T-helper 9 cell (primary cell): Measurements from ENCODE around the gene LAMA2.
A peak's percentile ranks its signal among the peaks of the same experiment; 100 is the strongest.

Experiments used
- DNase-seq: peaks from one replicate; pipeline ENCODE4 v3.0.0-alpha.2; 2020

LAMA2 gene

GRCh38 chr6:129279343-129280292 is 396.7 kb downstream of the LAMA2 start:
- no peak for DNase-seq

- no peak for DNase-seq
Observed at GRCh38 chr6:129280293-129280644, 397.3 kb downstream of the LAMA2 start.

- peak; percentile 30 for DNase-seq
Observed at GRCh38 chr6:129280749-129281148, 397.8 kb downstream of the LAMA2 start.

GRCh38 chr6:129281168-129281796 is 398.3 kb downstream of the LAMA2 start:
- DNase-seq, result no peak

- no peak for DNase-seq
Observed at GRCh38 chr6:129282019-129282418, 399.1 kb downstream of the LAMA2 start.

- DNase-seq, result no peak
Observed at GRCh38 chr6:129284225-129284624, 401.3 kb downstream of the LAMA2 start.

- no peak for DNase-seq
Observed at GRCh38 chr6:129287231-129288177, 404.6 kb downstream of the LAMA2 start.

GRCh38 chr6:129289442-129289841 is 406.5 kb downstream of the LAMA2 start:
- no peak for DNase-seq

GRCh38 chr6:129292836-129293235 is 409.9 kb downstream of the LAMA2 start:
- DNase-seq, result no peak

GRCh38 chr6:129297592-129297991 is 414.7 kb downstream of the LAMA2 start:
- DNase-seq, result no peak

- no peak for DNase-seq
Observed at GRCh38 chr6:129302671-129303070, 419.7 kb downstream of the LAMA2 start.

GRCh38 chr6:129306826-129307225 is 423.9 kb downstream of the LAMA2 start:
- DNase-seq, result no peak

- DNase-seq, result no peak
Observed at GRCh38 chr6:129307845-129308244, 424.9 kb downstream of the LAMA2 start.

GRCh38 chr6:129309154-129309553 is 426.2 kb downstream of the LAMA2 start:
- DNase-seq, result no peak

GRCh38 chr6:129312880-129313279 is 429.9 kb downstream of the LAMA2 start:
- DNase-seq, result no peak

- no peak for DNase-seq
Observed at GRCh38 chr6:129314575-129314974, 431.6 kb downstream of the LAMA2 start.

- no peak for DNase-seq
Observed at GRCh38 chr6:129317931-129318820, 435.2 kb downstream of the LAMA2 start.

- DNase-seq, result no peak
Observed at GRCh38 chr6:129320892-129321291, 438.0 kb downstream of the LAMA2 start.

- no peak for DNase-seq
Observed at GRCh38 chr6:129321303-129321702, 438.4 kb downstream of the LAMA2 start.

- DNase-seq, result no peak
Observed at GRCh38 chr6:129324345-129324744, 441.4 kb downstream of the LAMA2 start.

- DNase-seq, result no peak
Observed at GRCh38 chr6:129329678-129330077, 446.7 kb downstream of the LAMA2 start.
